Activated naive CD8-positive, alpha-beta T cell treated with anti-CD3 and anti-CD28 coated beads, Interleukin-2, amount 50 U/mL, for 24 hours (primary cell): ENCODE data around the gene EEF1AKMT4.
A peak's percentile ranks its signal among the peaks of the same experiment; 100 is the strongest.
"Not testable (repeated sequence)": the region's sequence is repeated elsewhere in the genome, so short reads cannot be mapped to it uniquely, and the experiment has no call there.

Experiments
- ATAC-seq: fragments of 150-1000 bp; cut with Tn5 transposase; one replicate; pipeline ENCODE4 v1.10.0; 2021
- DNase-seq: peaks from one replicate; pipeline ENCODE4 v3.0.0; 2021
- H3K27ac Mint-ChIP-seq: one replicate; pipeline ENCODE4 v1.8.0; 2021; ENCODE audit warnings: mild to moderate bottlenecking, mixed read lengths
- H3K27me3 Mint-ChIP-seq: one replicate; pipeline ENCODE4 v1.8.0; 2021; ENCODE audit warnings: mixed read lengths
- H3K36me3 Mint-ChIP-seq: one replicate; pipeline ENCODE4 v1.8.0; 2021; ENCODE audit warnings: low read depth, mixed read lengths
- H3K4me1 Mint-ChIP-seq: one replicate; pipeline ENCODE4 v1.8.0; 2021; ENCODE audit warnings: mixed read lengths
- H3K4me3 Mint-ChIP-seq: one replicate; pipeline ENCODE4 v1.8.0; 2021; ENCODE audit warnings: mild to moderate bottlenecking, moderate library complexity, mixed read lengths
- H3K9me3 Mint-ChIP-seq: one replicate; pipeline ENCODE4 v1.8.0; 2021; ENCODE audit warnings: mixed read lengths

Gene EEF1AKMT4

DNA sequence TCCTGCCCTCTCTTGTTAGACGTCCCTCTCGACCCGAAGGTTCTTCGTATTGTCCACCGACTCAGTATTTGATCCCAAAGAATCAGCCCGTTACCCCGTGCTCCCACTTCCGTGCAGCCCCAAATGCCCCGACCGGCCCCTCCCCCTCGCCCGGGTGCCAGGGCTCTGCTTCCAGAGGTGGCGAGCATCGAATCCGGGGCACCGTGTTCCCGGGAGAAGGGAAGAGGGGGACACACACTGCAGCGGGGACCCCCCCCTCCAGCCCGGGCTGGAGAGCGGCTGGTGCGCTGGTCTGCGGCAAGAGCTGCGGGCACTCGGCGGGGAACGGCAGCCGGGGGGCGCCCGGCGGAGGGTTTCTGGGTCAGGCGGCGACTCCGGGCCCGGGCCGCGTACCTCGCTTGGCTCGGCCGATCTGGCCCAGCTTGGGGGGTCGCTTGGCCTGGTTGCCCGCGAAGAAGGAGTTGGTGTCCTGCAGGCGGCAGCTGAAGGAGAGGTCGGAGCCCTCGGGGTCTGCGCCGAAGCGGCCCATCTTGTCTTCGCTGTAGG lies 11.3 kb downstream of the EEF1AKMT4 start:
- Mint-ChIP-seq H3K36me3 (peaks cover 8% of the 10 kb centered on the region), H3K4me3 (peak overlapping the region; percentile 66), H3K27me3 (peaks cover 38% of the 10 kb centered on the region), H3K4me1 (peaks cover 20% of the 10 kb centered on the region), H3K27ac (no peak overlapping the region), H3K9me3 (no peaks in the 10 kb centered on the region)
- ATAC-seq (no peak), DNase-seq (no peak)

DNA sequence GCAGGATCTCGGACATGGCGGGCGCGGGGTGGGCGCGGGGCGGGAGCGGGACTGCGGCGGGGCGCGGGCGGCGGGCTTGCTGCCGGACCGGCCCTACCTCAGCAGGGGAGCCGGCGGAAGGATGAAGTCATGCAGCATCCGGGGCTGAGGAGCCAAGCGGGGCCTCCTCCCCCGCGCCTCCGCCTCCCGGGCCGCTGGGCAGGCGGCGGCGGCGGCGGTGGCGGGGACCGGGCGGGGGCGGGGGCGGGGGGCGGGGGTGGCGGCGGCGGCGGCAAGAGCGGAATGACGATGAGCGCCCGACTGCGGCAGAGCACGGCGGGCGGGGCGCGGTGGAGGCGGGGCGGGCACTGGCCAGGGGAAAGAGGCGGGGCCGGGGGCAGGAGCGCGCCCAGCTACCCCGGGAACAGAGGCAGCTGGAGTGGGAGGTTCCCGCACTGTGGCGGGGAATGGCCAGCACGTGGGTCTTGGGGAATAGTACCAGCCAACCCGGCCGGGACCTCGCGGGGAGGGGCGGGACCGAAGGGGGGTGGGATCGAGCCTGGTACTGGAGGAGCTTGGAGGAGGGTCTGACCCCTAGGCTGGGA lies 11.9 kb downstream of the EEF1AKMT4 start, which contains the start of gene CAMK2N2:
TSS of gene CAMK2N2 (minus strand) at position 284 of the 584 bp plus-strand sequence. CDS start at position 16, 268 bp downstream.
- ATAC-seq (peak; percentile 65), DNase-seq (peak; percentile 62)
- Mint-ChIP-seq H3K27me3 (peaks cover 38% of the 10 kb centered on the region), H3K4me1 (peaks cover 17% of the 10 kb centered on the region), H3K9me3 (no peaks in the 10 kb centered on the region), H3K4me3 (peak within 1 kb of the TSS; percentile 81), H3K27ac (peak within 1 kb of the TSS; percentile 32), H3K36me3 (peaks cover 8% of the 10 kb centered on the region)

GRCh38 chr3:184261854-184262763 lies 12.6 kb downstream of the EEF1AKMT4 start:
- H3K4me3 Mint-ChIP-seq = peak overlapping the region; percentile 81
- H3K36me3 Mint-ChIP-seq = peaks cover 8% of the 10 kb centered on the region
- peaks cover 41% of the 10 kb centered on the region for H3K27me3 Mint-ChIP-seq
- H3K4me1 Mint-ChIP-seq = peaks cover 17% of the 10 kb centered on the region
- peak overlapping the region; percentile 32 for H3K27ac Mint-ChIP-seq
- peak; percentile 27 for DNase-seq
- peak; percentile 42 for ATAC-seq
- no peaks in the 10 kb centered on the region for H3K9me3 Mint-ChIP-seq

DNA sequence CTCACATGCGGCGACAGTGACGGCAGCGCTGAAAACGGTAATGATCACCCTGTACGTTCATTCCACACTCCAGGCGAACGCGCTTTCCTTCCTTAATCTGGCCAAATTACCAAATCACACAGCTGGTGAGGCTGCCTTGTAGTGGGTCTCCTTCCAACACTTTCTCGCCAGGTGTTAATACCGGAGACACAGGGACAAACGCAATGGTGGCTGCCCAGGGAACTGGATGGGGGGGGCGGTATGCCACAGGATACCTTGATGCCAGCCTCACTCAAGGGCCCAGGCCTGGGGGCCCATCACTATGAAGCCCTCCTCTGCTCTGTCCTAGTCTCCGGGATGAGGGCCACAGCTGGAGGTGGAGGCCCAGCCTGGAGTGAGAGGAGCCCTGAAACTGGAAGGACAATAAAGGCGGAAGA lies 13.3 kb downstream of the EEF1AKMT4 start:
- Mint-ChIP-seq H3K27me3 (peaks cover 46% of the 10 kb centered on the region), H3K4me1 (peaks cover 17% of the 10 kb centered on the region), H3K27ac (no peak overlapping the region), H3K4me3 (peak overlapping the region; percentile 81), H3K36me3 (peaks cover 6% of the 10 kb centered on the region), H3K9me3 (no peaks in the 10 kb centered on the region)
- ATAC-seq (no peak), DNase-seq (no peak)

DNA sequence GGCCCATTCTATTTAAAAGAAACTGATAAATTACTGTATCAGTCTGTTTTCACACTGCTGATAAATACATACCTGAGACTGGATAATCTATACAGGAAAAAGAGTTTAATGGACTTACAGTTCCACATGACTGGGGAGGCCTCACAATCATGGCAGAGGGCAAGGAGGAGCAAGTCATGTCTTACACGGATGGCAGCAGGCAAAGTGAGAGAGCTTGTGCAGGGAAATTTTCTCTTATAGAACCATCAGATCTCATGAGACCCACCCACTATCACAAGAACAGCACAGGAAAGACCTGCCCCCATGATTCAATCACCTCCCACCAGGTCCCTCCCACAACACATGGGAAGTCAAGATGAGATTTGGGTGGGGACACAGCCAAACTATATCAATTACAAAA lies 17.8 kb downstream of the EEF1AKMT4 start:
- not testable (repeated sequence) for H3K4me1 Mint-ChIP-seq, H3K27ac Mint-ChIP-seq, H3K9me3 Mint-ChIP-seq, ATAC-seq, DNase-seq, H3K4me3 Mint-ChIP-seq, H3K36me3 Mint-ChIP-seq
- H3K27me3 Mint-ChIP-seq = peaks cover 33% of the 10 kb centered on the region

GRCh38 chr3:184272269-184272668 lies 22.8 kb downstream of the EEF1AKMT4 start:
- no peaks in the 10 kb centered on the region for H3K9me3 Mint-ChIP-seq
- no peak overlapping the region for H3K27ac Mint-ChIP-seq
- DNase-seq (no peak), ATAC-seq (no peak)
- no peaks in the 10 kb centered on the region for H3K36me3 Mint-ChIP-seq
- no peaks in the 10 kb centered on the region for H3K4me1 Mint-ChIP-seq
- peaks cover 35% of the 10 kb centered on the region for H3K27me3 Mint-ChIP-seq
- no peak overlapping the region for H3K4me3 Mint-ChIP-seq

DNA sequence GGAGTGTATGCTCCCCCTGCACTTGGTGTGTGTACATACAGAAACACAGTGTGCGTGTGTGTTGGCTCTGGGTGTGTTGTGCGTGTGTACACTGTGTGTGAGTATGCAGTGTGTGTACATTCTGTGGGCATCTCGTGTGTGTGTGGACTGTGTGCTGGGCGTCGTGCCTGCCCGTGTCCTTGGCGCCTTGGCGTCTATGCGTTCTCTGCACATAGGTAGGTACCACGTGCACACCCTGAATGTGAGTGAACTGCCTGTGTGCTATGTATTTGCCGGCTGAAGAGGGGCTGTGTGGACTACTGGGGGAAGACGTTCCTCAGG lies 25.9 kb downstream of the EEF1AKMT4 start:
- H3K4me3 Mint-ChIP-seq = no peak overlapping the region

GRCh38 chr3:184275961-184276910 lies 26.8 kb downstream of the EEF1AKMT4 start, which contains the start of gene ECE2:
ECE2 (plus strand) TSS chr3:184276022; CDS start chr3:184276154, 132 bp downstream.
- H3K4me3 Mint-ChIP-seq = no peak within 1 kb of the TSS
- no peaks in the 10 kb centered on the region for H3K9me3 Mint-ChIP-seq
- DNase-seq (no peak), ATAC-seq (no peak)
- no peaks in the 10 kb centered on the region for H3K4me1 Mint-ChIP-seq
- no peak within 1 kb of the TSS for H3K27ac Mint-ChIP-seq
- no peaks in the 10 kb centered on the region for H3K36me3 Mint-ChIP-seq
- peaks cover 42% of the 10 kb centered on the region for H3K27me3 Mint-ChIP-seq

More for the DNA sequence above, 25.9 kb downstream of the EEF1AKMT4 start:
- Mint-ChIP-seq H3K27me3 (peaks cover 42% of the 10 kb centered on the region), H3K27ac (no peak overlapping the region), H3K36me3 (no peaks in the 10 kb centered on the region), H3K4me1 (no peaks in the 10 kb centered on the region), H3K9me3 (no peaks in the 10 kb centered on the region)
- ATAC-seq (no peak), DNase-seq (no peak)

DNA sequence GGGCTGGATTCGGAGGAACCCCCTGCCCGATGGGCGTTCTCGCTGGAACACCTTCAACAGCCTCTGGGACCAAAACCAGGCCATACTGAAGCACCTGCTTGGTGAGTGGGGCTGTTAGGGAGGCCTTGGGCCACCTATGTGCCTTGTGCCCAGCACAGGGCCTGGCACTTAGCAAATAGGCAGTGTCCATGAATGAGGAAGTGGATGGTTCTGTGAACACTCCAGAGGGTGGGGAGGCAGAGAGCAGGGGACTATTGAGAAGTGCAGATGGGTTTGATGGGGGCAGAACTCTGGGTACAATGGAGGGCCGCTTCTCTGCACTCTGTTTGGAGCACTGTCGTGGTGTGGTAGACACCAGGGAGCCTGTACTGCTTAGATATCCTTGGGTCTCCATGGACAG lies 27.9 kb downstream of the EEF1AKMT4 start:
- no peak overlapping the region for H3K27ac Mint-ChIP-seq
- H3K4me3 Mint-ChIP-seq = no peak overlapping the region
- H3K4me1 Mint-ChIP-seq = no peaks in the 10 kb centered on the region
- no peak for DNase-seq
- H3K9me3 Mint-ChIP-seq = no peaks in the 10 kb centered on the region
- H3K36me3 Mint-ChIP-seq = no peaks in the 10 kb centered on the region
- H3K27me3 Mint-ChIP-seq = peaks cover 42% of the 10 kb centered on the region
- no peak for ATAC-seq

DNA sequence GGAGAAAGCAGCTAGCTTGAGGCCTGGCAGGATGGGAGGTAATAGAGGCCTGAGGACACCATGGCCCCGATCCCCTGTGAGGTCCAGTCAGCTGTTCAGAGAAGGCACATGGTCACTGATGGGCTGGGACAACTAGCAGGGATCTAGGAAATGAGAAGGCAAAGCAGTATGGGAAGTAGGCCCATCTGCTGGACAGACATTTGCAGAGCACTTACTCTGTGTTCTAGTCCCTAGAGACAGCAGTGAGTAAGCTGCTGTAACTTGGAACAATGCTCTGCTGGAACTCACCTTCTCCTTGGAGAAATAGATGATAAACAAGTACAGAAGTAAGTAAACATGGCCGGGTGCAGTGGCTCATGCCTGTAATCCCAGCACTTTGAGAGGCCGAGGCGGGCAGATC lies 33.5 kb downstream of the EEF1AKMT4 start:
- H3K9me3 Mint-ChIP-seq = no peaks in the 10 kb centered on the region
- DNase-seq = no peak
- no peaks in the 10 kb centered on the region for H3K36me3 Mint-ChIP-seq
- peaks cover 20% of the 10 kb centered on the region for H3K27me3 Mint-ChIP-seq
- H3K4me1 Mint-ChIP-seq = no peaks in the 10 kb centered on the region
- no peak overlapping the region for H3K4me3 Mint-ChIP-seq
- ATAC-seq = no peak
- no peak overlapping the region for H3K27ac Mint-ChIP-seq

GRCh38 chr3:184283681-184284080 lies 34.2 kb downstream of the EEF1AKMT4 start:
- H3K27me3 Mint-ChIP-seq = peaks cover 16% of the 10 kb centered on the region
- H3K4me1 Mint-ChIP-seq = no peaks in the 10 kb centered on the region
- ATAC-seq = no peak
- no peak overlapping the region for H3K4me3 Mint-ChIP-seq
- H3K9me3 Mint-ChIP-seq = no peaks in the 10 kb centered on the region
- DNase-seq = no peak
- H3K27ac Mint-ChIP-seq = no peak overlapping the region
- H3K36me3 Mint-ChIP-seq = no peaks in the 10 kb centered on the region

DNA sequence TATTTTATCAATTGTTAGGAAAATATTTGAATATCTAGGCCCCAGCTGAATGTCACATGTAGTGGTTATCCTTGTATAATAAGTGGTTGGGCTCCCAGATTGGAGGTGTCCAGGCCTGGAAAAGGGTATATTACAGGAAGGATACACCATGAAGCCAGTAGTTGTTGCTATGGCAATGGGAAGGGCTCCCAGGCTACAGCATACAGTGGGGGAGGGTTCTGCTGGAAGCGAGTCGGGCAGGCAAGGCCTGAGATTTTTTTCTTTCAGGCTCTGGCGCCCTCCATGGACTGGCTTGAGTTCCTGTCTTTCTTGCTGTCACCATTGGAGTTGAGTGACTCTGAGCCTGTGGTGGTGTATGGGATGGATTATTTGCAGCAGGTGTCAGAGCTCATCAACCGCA lies 35.2 kb downstream of the EEF1AKMT4 start:
- peak; percentile 35 for DNase-seq
- Mint-ChIP-seq H3K27ac (no peak overlapping the region), H3K36me3 (no peaks in the 10 kb centered on the region), H3K9me3 (no peaks in the 10 kb centered on the region), H3K4me3 (no peak overlapping the region), H3K27me3 (peaks cover 12% of the 10 kb centered on the region), H3K4me1 (no peaks in the 10 kb centered on the region)
- peak; percentile 35 for ATAC-seq

GRCh38 chr3:184289426-184289938 lies 40.0 kb downstream of the EEF1AKMT4 start:
- H3K27ac Mint-ChIP-seq = no peak overlapping the region
- peak; percentile 69 for ATAC-seq
- H3K36me3 Mint-ChIP-seq = no peaks in the 10 kb centered on the region
- no peaks in the 10 kb centered on the region for H3K4me1 Mint-ChIP-seq
- H3K9me3 Mint-ChIP-seq = no peaks in the 10 kb centered on the region
- H3K27me3 Mint-ChIP-seq = peaks cover 11% of the 10 kb centered on the region
- no peak overlapping the region for H3K4me3 Mint-ChIP-seq
- peak; percentile 80 for DNase-seq

GRCh38 chr3:184290331-184290730 lies 40.9 kb downstream of the EEF1AKMT4 start:
- H3K27ac Mint-ChIP-seq = no peak overlapping the region
- no peaks in the 10 kb centered on the region for H3K4me1 Mint-ChIP-seq
- no peak for ATAC-seq
- H3K27me3 Mint-ChIP-seq = peaks cover 11% of the 10 kb centered on the region
- no peak for DNase-seq
- H3K9me3 Mint-ChIP-seq = no peaks in the 10 kb centered on the region
- no peaks in the 10 kb centered on the region for H3K36me3 Mint-ChIP-seq
- no peak overlapping the region for H3K4me3 Mint-ChIP-seq
